Transverse colon (tissue), 4 donors: Measurements from ENCODE around the gene SRRM1.

Experiments used
- CTCF ChIP-seq, 5 experiments: fragments of 200-600 bp in 3 of 5; fragments of 450-650 bp in 2 of 5; sonication (generic) in 3 of 5; IDR thresholded peaks; 1 replicate in 2 of 5; 2 replicates in 3 of 5; pipeline ENCODE4 v1.5.1; 2016 to 2017; ENCODE audit warnings: antibody characterized with exemption in 5 of 5, inconsistent platforms in 3 of 5, mild to moderate bottlenecking in 2 of 5, moderate library complexity in 1 of 5
- POLR2AphosphoS5 ChIP-seq, 3 donors: sonication (generic); formaldehyde crosslinking; IDR thresholded peaks; one replicate each; pipeline ENCODE4 v1.6.1; 2016; ENCODE audit warnings: antibody characterized with exemption in 3 of 3

DNA sequence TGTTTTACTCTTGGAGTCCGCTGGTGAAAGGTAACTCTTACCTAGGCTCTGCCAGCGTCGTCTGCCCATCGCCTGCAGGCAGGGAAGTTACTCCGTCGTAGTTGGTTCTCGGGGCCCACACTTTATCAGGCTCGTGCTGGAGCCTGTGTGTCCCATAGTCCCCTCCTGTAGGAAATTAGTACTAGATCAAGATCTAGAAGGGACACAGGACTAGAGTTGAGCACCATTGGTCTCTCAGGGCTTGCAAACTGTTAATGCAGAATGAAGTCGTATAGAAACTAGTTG is 940 bp downstream of the SRRM1 start:
- no peak for TF ChIP-seq CTCF (IDR thresholded peaks at IDR 0.05)
- no peak for TF ChIP-seq POLR2AphosphoS5 (IDR thresholded peaks at IDR 0.05)
